ENCODE measurements around the gene BMPER.

BMPER gene

DNA sequence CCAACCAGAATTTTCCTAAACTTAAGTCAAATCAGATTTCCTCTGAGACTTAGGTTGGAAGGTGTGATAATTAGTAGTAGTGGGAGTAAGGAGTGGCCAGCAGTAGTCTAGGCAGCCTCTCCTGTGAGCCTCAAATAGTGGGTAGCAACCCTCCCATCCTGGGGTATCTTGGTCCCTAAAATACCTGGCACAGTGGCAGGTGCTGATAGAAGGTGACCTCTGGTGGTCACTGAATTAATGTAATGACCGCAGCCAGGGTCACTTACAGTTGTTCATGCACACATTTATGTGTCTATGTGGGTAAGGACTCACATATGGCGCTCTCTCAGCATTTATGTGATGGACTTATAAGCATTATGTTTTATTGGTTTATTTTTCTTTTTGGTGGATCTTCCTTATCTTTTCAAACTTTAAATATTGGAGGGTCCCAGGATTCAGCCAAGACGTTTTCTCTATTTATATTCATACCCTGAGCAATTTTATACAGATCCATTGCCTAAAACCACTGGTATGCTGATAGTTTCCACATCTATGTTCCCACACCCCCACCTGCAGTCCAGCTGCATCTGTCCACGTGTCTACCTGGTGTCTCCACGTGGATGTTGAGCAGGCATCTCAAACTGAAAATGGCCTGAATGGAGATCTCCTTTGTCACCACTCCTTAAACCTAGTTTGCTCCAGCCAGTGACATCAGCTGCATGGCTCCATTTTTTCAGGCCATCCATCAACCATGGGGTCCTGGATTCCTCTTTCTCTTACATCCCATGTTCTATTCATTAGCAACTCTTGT, 18.3 kb downstream of the BMPER start:
- no peak for DNase-seq

DNA sequence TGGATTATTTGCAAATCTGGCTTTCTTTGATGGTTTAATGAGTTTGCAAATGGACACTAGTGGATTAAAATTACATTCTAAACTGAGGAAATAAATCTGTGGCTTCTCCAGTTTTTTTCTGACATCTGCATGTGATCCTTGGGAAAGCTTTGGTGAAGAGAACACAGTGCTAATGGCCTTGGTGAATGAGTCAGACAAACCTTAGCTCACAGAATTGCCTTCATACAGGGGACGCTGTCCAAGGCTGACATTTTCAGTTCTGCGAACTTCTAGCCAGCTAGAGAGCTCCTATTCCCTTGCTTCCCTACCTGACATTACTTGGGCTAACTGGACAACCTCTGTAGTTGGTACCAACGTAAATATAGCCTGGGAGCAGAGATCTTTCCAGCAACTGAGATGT, 21.2 kb downstream of the BMPER start:
- no peak for DNase-seq

DNA sequence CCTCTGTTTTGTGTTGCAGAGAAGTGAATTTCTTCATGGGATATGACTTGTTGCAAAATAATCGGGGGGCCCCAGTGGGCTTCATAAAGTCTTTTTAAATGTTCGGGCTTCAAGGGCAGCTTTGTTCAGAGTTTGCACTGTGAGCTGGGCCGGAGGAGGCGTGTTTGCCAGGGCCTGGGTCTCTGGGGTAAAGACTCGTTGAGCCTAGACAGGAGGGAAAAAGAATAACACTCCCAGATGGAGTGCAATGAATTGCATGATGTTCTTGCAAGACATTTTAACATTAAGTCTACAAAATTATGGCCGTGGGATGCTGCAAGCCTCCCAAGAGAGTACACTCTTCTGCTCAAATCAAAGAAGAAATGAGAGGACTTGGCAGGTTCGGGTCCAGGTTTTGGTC, 23.6 kb downstream of the BMPER start:
- DNase-seq = no peak

DNA sequence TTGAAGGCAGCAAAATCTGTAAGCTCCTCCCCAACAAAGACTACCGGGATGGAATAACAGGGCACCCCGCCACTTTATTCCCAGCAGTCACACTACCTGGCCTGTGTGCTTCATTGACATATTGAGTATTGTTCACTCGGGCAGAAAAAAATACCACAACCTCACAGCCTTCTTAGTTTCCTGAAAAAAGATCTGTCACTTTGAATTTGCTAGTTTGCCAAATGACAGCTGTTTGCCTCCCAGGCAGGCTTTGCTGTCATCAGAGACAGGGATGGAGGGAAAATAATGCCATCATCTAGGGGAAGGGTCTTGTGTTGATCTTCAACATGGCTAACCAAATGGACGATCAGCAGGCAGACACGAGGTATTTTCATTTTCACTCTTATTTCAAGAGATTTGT, 26.9 kb downstream of the BMPER start:
- no peak for DNase-seq

DNA sequence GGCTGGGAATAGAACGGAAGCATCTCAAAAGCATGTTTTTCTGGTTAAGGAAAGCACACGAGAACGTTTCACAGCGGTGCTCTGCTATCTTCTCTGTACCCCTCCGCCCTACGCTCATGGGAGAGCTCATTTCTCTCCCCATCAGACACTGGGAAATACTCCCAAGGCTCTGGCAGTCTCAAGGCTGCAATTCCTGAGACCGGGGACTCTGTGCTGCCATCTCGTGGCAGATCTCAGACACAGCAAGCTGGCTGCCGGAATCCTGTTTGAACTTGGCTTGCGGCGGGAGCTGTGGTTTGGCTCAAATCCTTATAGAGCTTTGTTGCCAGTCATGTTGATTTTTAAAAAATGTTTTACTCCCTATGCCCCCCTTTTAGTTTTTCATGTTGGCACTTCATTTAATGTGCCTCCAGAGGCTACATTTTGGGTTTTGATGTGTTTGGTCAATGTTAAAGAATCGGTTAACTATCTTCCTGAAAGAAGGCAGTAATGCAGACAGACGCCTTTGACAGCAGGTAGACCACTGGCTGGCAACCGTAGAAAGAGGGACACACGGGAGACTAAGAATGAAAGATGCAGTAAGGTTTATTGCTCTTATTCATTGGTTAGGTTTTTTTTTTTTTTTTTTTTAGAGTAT, 27.6 kb downstream of the BMPER start:
- DNase-seq = peak; percentile 60

DNA sequence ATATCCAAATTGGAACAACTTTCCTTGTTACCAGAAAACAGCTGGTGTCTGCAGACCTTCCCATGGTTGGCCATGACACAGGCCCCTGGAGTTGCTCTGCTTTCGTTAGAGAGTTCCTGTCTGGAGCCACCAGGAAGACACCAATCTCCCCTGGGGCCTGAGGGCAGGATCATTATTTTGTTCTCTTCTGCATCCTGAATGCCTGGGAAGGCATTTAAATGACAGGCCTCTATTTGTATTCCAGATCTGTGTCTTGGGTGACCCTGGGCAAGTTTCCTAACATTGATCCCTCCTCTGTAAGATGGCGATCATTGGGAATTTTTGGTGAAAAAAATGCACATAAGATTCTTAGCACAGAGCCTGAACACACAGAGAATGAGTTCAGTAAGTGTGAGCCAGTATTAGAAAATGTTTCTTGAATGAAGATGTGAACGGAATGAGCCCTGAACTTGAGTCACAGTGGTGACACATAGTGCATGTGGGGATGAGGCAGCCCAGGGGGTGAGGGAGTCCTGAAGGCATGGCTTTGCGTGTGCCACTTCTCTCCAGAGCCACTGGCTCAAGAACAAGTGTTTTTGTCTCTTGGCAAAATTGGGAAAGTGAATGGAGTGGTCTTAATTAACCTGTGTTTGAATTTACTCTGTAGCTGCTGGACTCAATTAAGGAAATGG, 28.4 kb downstream of the BMPER start:
- no peak for DNase-seq

DNA sequence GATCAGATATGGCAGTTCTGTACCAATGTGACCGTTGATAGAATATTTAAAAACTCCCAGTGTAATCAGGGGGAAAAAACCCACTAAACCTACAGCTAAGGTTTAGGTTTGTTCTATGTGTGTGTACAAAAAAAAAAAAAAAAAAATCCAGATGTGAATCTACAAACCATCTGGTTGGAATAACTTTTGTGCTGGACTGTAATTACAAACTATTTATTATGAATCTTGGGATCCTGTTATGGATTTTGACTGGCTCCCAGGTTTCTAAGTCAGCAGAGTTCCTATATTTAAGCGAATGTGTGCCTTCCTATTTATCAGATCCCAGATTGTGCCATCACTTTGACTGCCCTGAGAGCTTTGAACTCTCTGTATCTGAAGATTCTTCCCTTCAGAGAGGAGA, 29.1 kb downstream of the BMPER start:
- DNase-seq = no peak

DNA sequence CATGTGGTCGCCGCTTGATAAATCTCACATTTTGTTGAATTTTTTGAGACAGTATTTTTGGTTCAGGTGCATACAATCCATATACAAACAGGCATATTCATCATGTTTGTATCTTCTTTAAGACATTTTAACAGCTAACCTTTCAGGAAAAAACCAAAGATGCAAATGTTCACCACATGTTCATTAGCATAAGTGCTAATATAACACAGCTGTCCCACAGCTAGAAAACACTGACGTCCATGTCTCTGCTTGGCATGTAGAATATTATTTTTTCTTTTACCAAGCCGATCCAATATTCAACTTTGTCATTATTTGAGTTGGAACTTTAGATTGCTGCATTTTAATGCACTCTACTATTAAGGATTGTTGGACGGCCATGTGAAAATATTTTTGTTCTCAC, 31.2 kb downstream of the BMPER start:
- no peak for DNase-seq

DNA sequence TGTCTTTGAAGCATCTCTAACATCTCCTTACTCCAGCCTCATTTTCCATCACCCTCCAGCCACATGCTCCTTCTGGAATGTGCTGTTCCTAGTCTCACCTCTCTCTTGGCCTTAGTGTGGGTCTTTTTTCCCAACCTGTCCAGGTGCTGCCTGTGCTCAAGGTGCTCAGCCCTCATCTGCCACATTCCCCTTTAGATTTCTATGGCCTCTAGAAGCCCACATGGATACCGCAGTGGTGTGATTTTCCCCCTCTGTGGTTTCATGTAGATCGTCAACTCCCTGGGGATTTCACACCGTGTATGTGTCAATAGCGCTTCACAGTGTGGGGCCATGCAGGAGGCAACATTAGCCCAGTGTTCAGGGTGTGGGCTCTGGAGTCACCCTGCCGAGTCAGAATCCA, 32.5 kb downstream of the BMPER start:
- DNase-seq = no peak

DNA sequence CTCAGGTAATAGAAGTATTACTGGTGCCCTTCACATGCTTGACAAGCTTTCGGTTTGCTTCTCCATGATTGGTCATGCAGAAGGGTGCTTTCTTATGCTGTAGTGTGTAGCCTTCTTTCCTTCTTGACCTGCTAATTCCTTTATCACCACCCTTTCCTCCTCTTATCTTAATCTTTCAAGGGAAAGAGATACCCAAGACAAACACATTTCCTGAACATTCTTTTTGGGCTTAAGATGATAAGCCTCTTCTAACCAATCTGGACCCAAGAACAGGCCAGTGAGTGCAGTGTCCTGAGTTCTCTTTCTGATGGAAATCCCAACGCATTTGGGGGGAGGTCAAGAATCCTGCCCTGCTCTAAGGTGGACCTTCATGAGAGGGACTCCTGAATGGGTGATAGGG, 33.8 kb downstream of the BMPER start:
- DNase-seq = no peak

DNA sequence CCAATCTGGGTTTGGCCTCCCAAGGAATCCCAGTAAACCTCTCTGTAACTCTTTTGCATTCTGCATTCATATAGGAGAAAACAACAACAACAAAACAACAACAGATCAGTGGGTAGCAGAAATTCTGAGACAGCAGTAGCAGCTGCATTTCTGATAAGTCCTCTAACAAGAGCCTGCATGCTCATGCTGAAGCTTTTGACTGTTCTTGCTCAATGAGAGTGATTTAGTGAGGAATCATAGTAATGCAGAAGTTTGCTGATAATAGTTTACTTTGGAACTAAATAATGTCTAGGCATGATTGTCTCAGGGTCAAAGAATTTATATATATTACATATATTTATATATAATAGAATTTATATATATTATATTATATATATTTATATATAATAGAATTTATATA, 35.2 kb downstream of the BMPER start:
- DNase-seq = no peak

DNA sequence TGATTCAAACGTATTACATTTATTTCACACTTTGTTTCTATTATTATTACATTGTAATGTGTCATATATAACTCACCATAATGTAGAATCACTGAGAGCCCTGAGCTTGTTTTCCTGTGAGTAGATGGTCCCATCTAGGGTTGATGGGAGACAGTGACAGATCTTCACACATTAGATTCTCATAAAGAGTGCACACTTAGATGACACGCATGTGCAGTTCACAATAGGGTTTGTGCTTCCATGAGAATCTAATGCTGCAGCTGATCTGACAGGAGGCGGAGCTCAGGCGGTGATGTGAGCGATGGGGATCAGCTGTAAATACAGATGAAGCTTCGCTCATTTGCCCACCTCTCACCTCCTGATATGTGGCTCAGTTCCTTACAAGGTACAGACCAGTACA, 36.1 kb downstream of the BMPER start:
- no peak for DNase-seq

DNA sequence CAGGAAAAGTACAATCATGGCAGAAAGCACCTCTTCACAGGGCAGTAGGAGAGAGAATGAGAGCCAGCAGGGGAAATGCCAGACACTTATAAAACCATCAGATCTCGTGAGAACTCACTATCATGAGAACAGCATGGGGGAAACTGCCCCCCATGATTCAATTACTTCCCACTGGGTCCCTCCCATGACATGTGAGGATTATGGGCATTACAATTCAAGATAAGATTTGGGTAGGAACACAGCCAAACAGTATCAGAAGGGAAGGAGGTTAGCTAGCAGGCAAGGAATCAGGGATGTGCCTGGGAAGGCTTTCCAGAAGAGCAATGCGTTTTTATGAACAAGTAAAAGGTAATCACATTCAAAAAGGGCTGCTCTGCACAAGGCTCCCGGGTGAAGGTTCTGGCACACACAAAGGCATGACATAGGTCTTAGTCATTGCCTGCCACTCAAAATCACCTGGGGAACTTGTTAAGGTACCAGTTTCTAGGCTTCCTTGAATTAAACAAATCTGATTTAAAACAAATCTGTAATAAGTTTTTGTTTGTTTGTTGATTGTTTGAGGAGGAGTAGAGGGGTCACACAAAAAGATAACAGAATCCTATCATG, 40.9 kb downstream of the BMPER start:
- DNase-seq = no peak

DNA sequence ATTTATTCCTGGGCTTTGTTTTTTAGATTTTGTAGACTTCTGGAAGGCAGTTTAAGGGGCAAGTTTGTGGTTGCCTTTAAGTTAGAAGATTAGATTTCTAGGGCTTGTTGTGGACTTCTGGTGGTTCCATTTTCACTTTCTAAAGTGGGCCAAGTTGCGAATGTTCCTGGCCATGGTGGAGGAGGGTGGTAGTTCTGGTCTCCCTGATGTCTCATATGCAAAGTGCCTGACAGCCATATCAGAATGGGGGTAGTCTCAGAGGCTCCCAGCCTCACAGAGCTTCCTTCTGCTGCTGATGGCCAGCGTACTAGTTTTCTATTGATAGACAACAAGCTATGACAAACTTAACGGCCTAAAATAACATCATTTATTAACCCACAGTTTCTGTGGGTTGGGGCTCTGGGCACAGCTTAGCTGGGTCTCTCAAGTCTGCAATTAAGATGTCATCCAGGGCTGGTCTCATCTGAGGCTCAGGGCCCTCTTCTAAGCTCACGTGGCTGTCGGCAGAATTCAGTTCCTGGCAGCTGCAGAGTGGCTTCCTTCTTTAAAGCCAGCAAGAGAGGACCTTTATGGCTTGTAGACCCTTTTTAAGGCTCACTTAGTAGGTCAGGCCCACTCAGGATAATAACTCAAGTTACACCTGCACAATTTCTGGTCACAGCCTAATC, 44.8 kb downstream of the BMPER start:
- no peak for DNase-seq

DNA sequence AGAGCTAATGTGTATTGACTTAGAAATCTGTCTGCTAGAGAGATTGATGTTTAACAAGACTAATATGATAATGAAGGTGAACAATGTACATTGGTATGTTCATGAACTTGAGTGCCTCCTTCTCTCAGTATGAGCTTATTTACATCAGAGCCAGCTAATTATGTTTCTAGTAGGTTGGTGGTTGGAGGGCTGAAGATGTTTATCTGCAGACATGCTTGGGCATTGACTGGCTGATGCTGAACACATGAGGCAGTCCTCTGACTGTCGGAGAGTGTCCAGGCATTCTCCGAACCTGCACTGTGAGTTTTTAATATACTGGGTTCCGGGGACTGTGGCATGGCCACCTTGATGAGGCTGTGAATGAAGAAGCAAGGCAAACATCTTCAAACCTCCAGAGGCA, 47.5 kb downstream of the BMPER start:
- DNase-seq = no peak

DNA sequence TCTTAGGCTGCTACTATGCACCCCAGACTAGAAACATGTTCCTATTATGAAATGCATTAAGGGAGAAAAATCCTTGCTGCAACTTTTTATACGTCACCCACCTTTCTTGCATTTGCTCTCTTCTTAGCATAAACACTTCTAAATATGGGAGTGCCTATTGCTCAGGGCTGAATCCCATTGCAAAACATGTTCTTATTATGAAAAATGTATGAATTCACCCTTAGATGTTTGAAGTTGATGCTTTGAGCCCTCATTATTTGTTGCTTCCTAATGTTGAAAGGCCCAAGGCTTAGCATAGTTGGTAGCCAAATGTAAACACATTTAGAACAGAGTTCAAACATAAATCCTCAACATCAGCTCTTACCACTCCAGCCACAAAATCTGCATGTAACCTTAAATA, 52.8 kb downstream of the BMPER start:
- no peak for DNase-seq

DNA sequence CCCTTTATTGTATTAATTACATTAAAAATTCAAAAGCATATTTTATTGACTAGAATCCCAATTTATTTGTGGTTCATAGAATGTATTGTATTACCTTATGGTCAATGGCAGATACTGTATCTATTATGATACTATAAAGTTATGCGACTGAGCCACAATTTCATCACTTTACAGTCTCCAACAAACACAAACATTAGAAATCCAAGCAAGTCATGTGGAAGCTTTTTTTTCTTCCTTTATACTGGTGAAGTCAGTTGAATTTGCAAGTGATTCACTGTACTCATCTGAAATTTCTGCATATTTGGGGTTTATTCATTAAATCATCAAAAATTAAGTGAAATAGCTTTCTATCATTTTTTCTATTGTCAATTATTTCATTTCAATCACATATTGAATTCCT, 54.3 kb downstream of the BMPER start:
- no peak for DNase-seq

DNA sequence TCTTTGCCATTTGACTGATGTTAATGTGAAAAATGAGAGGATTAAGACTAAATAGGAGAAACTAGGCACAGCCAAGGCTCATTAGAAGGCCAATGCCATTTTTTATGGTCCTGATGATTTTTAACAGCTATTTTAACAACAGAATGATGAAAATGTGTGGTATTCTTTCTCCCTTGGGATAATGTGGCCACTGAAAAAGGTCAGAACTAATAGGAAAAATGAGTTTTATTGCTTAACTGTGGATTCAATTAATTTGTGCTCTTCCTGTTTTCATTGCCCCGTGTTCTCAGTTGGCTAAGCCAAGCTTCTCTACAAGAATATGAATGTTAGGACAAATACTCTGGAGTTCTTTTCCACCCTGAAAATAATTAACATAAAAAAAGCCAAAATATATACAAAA, 56.6 kb downstream of the BMPER start:
- DNase-seq = no peak

DNA sequence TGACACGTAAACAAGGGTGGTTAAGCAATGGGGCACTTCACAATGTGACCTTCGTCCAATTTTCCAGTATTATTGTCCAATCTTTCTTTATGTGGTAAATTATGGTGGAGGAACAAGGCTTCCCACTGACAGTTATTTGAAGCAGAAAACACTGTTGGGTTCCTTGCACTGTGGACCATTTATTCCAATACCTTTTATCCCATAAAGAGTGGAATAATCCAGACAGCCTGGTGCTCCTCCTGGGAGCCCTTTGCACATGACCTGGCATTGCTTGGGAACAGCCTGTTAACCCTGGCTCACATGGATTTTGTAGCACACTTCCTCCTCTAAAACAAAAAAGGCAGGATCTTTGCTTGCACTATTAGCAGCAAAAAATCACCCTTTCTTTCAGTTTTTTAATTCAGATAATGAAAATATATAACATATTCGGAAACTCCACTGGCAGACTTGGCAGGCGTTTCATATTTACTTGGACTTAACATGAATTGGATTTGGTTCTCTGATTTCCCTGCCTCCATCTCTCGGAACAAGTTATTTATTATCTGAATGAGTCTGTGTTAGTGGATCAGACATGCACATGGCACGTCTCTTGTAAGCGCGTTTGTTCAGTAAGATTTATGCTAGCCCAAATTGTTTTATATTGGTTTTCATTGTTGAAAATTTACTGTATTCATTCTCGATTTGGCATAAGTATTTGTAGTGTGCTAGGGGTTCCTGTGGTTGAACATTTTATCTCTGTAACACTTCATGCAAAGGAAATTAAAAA, 59.3 kb downstream of the BMPER start:
- no peak for DNase-seq

DNA sequence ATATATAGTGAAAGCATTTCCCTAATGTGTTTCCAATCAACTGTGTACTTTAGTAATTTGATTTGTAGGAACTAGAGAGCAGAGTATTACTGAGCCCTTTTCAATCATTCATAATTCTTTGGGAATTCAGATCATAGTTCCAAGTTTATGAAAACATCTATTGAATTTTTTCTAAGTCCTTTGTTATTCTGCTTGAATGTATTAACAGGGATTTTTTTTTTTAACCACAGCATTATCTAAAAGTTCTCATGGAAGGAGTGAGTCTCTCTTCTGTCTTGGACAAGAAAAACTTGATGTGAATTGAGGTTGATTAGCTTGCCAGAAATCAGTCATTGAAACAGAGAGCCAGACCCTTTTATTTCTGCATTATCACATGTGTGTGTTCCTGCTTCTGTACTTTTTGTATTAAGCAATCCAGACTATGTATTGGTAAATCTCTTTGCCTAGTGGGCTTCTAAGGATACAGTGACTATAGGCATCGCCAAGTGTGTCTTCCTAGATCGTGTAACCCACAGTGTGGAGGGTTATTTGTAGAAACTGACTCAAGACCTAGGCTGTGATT, 59.9 kb downstream of the BMPER start:
- DNase-seq = no peak

DNA sequence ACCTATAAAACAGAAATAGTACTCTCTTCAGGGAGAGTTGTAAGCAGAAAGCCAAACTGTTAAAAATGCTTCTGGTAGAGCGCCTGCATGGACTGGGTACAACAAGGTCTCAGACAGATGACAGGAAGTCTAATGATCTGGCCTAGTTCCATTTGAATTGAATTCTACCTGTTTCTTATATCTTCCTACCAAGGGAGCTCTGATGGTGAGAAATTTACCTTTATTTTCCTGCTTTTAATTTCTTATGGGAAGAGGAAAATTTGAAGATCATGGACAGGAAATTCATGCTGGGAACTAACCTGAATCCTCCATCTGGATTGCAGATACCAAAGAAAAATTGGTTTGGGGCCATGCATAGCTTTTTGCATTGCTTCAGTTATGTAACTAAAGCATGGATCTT, 63.3 kb downstream of the BMPER start:
- DNase-seq = no peak

DNA sequence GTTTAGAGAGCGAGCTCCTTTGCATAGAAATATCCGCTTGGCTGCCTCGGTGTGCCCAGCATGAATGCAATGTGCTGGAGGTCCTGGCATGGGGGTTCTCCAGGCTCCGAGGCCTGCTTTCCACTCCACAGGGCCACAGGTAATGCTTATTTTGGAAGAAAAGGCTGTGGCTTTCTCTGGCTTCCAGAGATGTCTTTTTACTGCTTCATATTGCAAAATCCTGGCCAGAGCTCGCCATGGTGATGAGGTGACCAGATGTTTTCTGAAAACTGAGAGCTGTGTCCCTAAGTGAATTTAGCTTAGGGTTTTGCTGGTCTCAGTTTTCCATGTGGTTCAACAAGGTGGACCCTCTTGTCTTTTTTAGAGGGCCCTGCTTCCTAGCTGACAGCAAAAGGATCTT, 65.2 kb downstream of the BMPER start:
- DNase-seq = no peak
